ENCODE results near the gene FBXW7. TPM values are rescaled to one million over a fixed set of nuclear protein-coding genes. Genes with fewer than 3 reads are reported as not detected.

Gene FBXW7
- total and polyA plus RNA-seq, 2 of the 8 experiments (the other 6 are each of a cell fraction or from before 2014, with no cell fraction given): 6.0 to 26.7 TPM

GRCh38 chr4:152536545-152537182 is 772 bp upstream of the FBXW7 start:
- CTCF ChIA-PET (ENCODE audit: partially characterized antibody): interaction anchor here (1.1 to 4.2 kb wide), 8 partner anchors 9 to 198 kb away, joined by 3 to 12 read pairs (median 4); no protein-coding TSS in a partner anchor
- 0 out of 2 replicates have a peak, but pooled peaks have one; percentile 28 for TF ChIP-seq PHF8 (conservative IDR thresholded peaks at IDR 0.05; ENCODE audit: low read depth, low read length)
- TF ChIP-seq CEBPB (IDR thresholded peaks at IDR 0.05; ENCODE audit: low read depth, low read length): no peak
- TF ChIP-seq SAP30 (IDR thresholded peaks at IDR 0.05; ENCODE audit: insufficient read depth, insufficient replicate concordance, low read length): peak; percentile 8
- no peak for TF ChIP-seq CBX8 (IDR thresholded peaks at IDR 0.05; ENCODE audit: borderline replicate concordance, low read depth, low read length)
- 0 out of 2 replicates have a peak, but pooled peaks have one; percentile 33 for TF ChIP-seq E2F6 (IDR thresholded peaks at IDR 0.05)
- no peak for TF ChIP-seq BRCA1 (IDR thresholded peaks at IDR 0.05; ENCODE audit: low read depth, low read length)
- TF ChIP-seq NANOG (IDR thresholded peaks at IDR 0.05; ENCODE audit: insufficient read depth, low read depth, low read length, poor library complexity, severe bottlenecking): no peak
- peak; percentile 30; the same call in 1 of the 2 replicates for TF ChIP-seq MAX (IDR thresholded peaks at IDR 0.05)
- TF ChIP-seq SP2 (IDR thresholded peaks at IDR 0.05; ENCODE audit: low read length): no peak
- no peak for TF ChIP-seq ZNF274 (IDR thresholded peaks at IDR 0.05; ENCODE audit: borderline replicate concordance, extremely low read depth, low read length)

More at GRCh38 chr4:152536545-152537182, 772 bp upstream of the FBXW7 start:
- Histone ChIP-seq H4K91ac (replicated peaks; ENCODE audit: insufficient read length, low read length) (peak overlapping the region; percentile 92), H3K23me2 (ENCODE audit: low read depth, low read length) (no peaks in the 10 kb centered on the region; the same call in 1 of the 2 replicates), H4K8ac (ENCODE audit: extremely low read depth, insufficient read depth, low read length) (peak overlapping the region; percentile 94), H2BK15ac (ENCODE audit: low read length) (0 out of 2 replicates have a peak overlapping the region, but pooled peaks have one; percentile 0), H3K4me1 (replicated peaks in 1 of 4; ENCODE audit: control insufficient read depth in 3 of 4, insufficient read depth in 4 of 4, low read length in 3 of 4) (peaks cover 0 to 18% (median 6%) of the 10 kb centered on the region in 4 experiments; a peak in 5 of 7 replicates), H3K9me3 (ENCODE audit: insufficient read depth in 2 of 2, low read depth in 1 of 2, low read length in 1 of 2) (no peaks in the 10 kb centered on the region), H3K36me3 (ENCODE audit: control insufficient read depth in 2 of 4, insufficient read depth in 4 of 4, low read length in 3 of 4) (peaks cover 0 to 4% (median 0%) of the 10 kb centered on the region in 4 experiments; a peak in 1 of 8 replicates), H2AFZ (ENCODE audit: low read length) (peak overlapping the region; percentile 38), H3K56ac (replicated peaks; ENCODE audit: insufficient read length, low read depth, low read length) (peak overlapping the region; percentile 42), H3K18ac (ENCODE audit: extremely low read depth, low read length) (peak overlapping the region; percentile 26; the same call in 1 of the 2 replicates), H3K27ac (ENCODE audit: low read depth, low read length) (peak overlapping the region; percentile 90), H4K20me1 (replicated peaks in 1 of 2; ENCODE audit: control insufficient read depth in 1 of 2, insufficient read depth in 2 of 2, low read length in 2 of 2) (peaks cover 16% of the 10 kb centered on the region in 2 experiments), H3K4me2 (ENCODE audit: insufficient read depth in 1 of 2, low read depth in 2 of 2, low read length in 2 of 2) (peak overlapping the region; percentile 80 to 83), H2BK120ac (replicated peaks; ENCODE audit: low read depth, low read length) (no peak overlapping the region), H2AK5ac (ENCODE audit: low read depth, low read length) (no peak overlapping the region; the same call in 1 of the 2 replicates), H3K4me3 (ENCODE audit: extremely low read depth in 1 of 4, insufficient read depth in 2 of 4, low read depth in 3 of 4, low read length in 4 of 4) (peak overlapping the region; percentile 84 to 98 (median 92)), H3K23ac (ENCODE audit: insufficient read length) (no peak overlapping the region), H3K9ac (replicated peaks in 1 of 4; ENCODE audit: extremely low read depth in 1 of 4, low read depth in 3 of 4, low read length in 3 of 4) (peak overlapping the region; percentile 51 to 89 (median 86)), H2BK5ac (ENCODE audit: low read depth, low read length) (peak overlapping the region; percentile 45), H4K5ac (ENCODE audit: insufficient read length, low read depth, low read length) (peak overlapping the region; percentile 79), H2BK12ac (ENCODE audit: low read depth, low read length) (0 out of 2 replicates have a peak overlapping the region, but pooled peaks have one; percentile 27), H3K79me1 (ENCODE audit: low read depth, low read length) (peaks cover 8% of the 10 kb centered on the region), H3K14ac (ENCODE audit: insufficient read length) (no peak overlapping the region), H3K27me3 (replicated peaks in 1 of 4; ENCODE audit: control insufficient read depth in 3 of 4, extremely low read depth in 1 of 4, insufficient read depth in 3 of 4, low read length in 3 of 4) (no peaks in the 10 kb centered on the region), H2BK20ac (ENCODE audit: low read length) (no peak overlapping the region), H3K4ac (replicated peaks; ENCODE audit: insufficient read length, low read depth, low read length) (no peak overlapping the region), H3K79me2 (ENCODE audit: control insufficient read depth in 1 of 2, insufficient read depth in 2 of 2, low read length in 2 of 2) (peaks cover 4 to 63% of the 10 kb centered on the region in 2 experiments; a peak in 3 of 4 replicates)
- POLR2A ChIA-PET (ENCODE audit: partially characterized antibody): interaction anchor here (0.6 to 4.0 kb wide), 9 partner anchors 10 to 242 kb away, joined by 3 to 28 read pairs (median 4); partner anchors contain the start of genes ARFIP1 and TIGD4
- no peak for DNase-seq (ENCODE audit: low read depth in 1 of 2, low spot score in 2 of 2)
- WGBS, 2 experiments (ENCODE audit: extremely low coverage in 1 of 2, insufficient coverage in 1 of 2, insufficient read length in 1 of 2, insufficient replicate concordance in 2 of 2, low coverage in 1 of 2, low lambda C conversion rate in 2 of 2, missing lambda C conversion rate in 1 of 2): 6% methylated on average over 24 of the region's 24 CpGs; no CpG with 5 or more reads in 1 of the 2 experiments
- no peak for FAIRE-seq
